HG03439 (cell line): ENCODE results near the gene CCDC107.
A peak's percentile ranks its signal among the peaks of the same experiment; 100 is the strongest.
"Not testable (repeated sequence)": the region's sequence is repeated elsewhere in the genome, so short reads cannot be mapped to it uniquely, and the experiment has no call there.

ENCODE experiments used
- ATAC-seq: cut with Tn5 transposase; IDR thresholded peaks from one replicate; pipeline ENCODE4 v1.9.1; 2021; ENCODE audit warnings: mild to moderate bottlenecking, moderate library complexity; ENCODE audit not compliant: unreplicated experiment

CCDC107 gene

GRCh38 chr9:35637427-35637955, 20.6 kb upstream of the CCDC107 start:
- ATAC-seq: not testable (repeated sequence)

DNA sequence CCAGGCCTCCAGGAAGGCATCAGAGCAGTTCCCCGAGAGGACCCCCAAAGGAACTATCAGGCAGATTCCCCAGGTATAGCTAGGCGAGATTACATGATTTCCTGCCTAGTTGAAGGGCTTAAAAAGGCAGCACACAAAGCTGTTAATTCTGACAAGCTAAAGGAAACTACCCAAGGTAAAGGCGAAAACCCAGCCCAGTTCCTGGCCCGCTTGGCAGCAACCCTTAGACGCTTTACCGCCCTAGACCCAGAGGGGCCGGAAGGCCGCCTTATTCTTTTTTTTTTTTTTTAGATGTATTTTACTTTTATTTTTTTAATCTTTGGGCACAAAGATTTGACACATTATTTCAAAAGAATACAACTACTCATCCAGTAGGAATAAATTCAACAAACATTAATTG, 19.3 kb upstream of the CCDC107 start:
- ATAC-seq: not testable (repeated sequence)

GRCh38 chr9:35639225-35639624, 18.9 kb upstream of the CCDC107 start:
- ATAC-seq: not testable (repeated sequence)

GRCh38 chr9:35639631-35640030, 18.5 kb upstream of the CCDC107 start:
- ATAC-seq: no peak

GRCh38 chr9:35640431-35640830, 17.7 kb upstream of the CCDC107 start:
- not testable (repeated sequence) for ATAC-seq

- ATAC-seq: not testable (repeated sequence)
These were observed 16.6 kb upstream of the CCDC107 start for GRCh38 chr9:35641478-35641877.

DNA sequence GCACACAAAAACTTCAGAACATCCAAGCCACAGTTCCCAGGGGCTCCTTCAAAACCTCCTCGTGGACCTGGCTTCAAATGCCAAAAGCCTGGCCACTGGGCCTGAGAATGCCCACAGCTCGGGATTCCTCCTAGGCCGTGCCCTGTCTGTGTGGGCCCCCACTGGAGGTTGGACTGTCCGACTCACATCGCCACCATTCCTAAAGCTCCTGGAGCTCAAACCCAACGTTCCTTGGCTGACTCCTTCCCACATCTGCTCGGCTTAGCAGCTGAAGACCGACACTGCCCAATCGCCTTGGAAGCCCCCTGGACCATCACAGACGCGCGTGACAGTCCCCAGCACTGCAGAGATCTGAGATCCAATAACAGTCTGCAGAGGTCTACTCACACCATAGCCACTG, 15.0 kb upstream of the CCDC107 start:
- no peak for ATAC-seq

GRCh38 chr9:35645736-35646135, 12.4 kb upstream of the CCDC107 start:
- ATAC-seq: not testable (repeated sequence)

- peak; percentile 12 for ATAC-seq
These were observed 11.9 kb upstream of the CCDC107 start for GRCh38 chr9:35646153-35646532.

DNA sequence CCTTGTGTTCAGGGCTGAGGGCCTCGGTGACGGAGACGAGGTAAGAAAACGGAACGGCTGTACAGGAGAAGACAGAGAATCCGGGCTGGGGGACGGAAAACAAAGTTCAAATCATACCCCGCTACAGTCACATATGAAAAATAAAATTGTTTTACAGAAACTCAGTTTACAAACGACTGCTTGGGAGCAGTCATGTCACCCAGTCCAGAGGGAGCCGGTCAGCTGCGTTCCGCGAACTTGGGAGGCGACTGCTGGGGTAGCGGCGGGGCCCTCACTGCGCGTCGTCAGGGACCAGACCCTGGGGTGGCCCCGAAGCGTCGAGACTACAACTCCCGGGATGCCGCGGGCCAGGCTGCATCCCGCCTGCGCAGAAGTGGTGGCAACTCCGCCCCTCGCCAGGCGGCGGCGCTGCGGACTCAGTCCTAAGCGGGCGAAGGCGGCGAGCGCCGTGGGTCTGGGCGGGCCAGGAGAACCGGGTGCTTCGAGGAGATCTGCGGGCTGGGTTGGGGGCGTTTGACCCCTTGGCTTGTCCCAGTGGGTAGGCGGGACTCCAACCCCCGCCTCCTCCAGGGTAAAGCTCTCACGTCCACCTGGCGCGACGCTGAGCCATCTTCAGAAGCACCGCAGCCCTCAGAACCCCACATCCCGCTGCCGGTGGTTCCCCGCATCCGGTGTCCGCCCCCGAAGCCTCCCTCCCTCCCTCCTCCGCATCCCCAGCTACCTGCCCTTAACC, 11.4 kb upstream of the CCDC107 start:
- ATAC-seq: peak; percentile 92

DNA sequence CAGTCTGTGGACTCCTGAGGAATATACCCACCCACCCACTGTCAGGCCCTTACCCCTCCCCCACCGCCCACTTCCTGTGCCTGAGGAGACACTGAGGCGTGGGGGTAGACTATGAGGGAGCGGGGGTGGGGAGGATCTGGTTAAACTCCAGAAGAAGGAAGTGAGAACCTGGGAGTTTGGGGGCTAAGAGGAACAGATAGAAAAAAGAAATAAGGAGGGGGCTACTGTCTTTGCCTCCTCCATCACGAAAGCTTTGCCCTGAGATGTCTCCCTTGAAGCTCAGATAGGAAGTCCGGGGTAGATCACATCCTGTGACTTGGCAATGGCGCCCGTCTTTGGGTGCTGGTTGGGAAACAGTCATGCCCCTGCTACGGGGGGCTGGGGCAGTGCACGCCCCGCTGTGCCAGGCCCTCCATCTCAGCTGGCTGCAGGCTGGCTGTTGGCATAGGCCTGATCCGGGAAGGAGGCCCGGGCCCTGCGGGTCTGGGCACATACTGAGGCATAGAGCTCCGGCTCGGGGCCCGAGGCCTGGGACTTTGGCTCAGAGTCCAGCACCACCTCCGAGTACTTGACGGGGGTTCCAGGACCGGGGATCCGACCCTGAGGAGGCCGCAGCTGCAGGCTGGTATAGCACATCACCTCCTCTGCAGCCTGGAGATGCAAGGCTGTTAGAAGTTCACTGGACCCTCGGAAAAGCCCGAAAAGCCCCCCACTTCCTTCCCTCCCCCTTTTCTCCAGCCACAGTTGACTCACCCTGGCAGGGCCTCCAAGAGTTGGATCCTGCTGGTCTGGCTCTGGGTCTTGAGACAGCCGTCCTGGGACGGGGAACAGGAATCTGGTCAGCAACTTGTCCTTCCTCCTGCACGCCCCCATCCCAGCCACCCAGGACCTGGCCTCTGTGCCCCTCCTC, 8.4 kb upstream of the CCDC107 start:
- no peak for ATAC-seq

DNA sequence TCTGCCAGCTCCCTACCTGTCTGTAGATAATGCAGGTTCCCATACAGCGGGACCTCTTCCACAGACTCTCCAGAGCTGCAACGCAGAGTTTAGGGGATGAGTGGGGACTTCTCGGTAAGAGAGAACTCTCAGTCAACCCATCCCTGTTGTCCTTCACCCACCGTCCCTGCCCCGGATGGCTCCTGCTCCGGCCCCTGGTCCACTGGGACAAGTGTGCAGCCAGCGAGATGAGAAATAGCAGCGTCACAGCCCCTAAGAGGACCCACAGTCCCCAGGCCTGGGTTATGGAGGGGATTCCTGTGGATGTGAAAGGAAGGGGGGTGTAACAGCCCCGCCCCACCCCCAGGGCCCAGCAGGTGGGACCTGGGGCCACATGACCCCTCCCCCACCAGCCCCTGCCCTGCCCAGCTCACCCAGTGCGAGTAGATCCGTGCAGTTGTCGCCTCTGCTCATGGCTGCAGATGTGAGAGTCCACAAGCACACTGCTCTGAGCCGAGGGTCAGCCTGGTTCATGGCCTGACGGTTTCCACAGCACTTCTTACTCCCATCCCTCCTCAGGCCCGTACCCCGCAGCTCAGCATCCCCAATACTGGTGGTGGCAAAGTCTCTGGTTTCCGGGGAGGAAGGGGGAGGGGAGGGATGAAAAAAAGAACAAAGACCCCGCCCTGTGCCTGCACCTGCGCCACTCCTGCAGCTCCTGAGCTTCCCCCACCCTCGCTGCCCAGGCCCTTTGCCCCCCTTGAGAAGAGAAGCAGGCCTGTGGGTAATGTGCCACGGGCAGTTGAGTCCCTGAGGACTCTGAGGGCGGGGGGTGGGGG, 7.5 kb upstream of the CCDC107 start, which contains the start of gene SIT1:
Gene SIT1, minus strand, starts transcription at position 591 of the 818 bp plus-strand sequence. Its CDS starts 78 bp downstream, at position 513.
- ATAC-seq: no peak

DNA sequence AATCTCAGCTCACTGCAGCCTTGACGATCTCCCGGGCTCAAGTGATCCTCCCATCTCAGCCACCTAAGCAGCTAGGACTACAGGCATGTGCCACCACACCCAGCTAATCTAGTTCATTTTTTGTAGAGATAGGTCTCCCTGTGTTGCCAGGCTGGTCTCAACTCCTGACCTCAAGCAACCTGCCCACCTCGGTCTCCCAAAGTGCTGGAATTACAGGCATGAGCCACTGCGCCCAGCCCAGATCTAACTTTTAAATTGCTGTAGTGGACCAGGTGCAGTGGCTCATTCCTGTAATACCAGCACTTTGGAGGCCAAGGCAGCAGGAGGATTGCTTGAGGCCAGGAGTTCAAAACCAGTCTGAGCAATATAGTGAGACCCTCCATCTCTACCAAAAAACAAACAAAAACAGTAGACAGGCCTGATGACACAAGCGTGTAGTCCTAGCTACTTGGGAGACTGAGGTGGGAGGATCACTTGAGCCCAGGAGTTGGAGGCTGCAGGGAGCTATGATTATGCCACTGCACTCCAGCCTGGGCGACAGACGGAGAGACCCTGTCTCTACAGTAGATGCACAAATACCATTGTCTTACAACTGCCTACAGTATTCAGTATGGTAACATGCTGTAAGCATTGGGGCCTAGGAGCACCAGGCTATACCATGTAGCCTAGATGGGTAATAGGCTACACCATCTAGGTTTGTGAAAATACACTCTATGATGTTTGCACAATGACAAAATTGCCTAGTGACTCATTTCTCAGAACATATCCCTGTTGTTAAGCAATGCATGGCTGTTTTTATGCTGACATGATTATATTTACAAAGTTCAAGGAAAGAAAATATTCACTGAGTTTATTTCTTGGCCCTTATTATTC, 5.9 kb upstream of the CCDC107 start:
- ATAC-seq: no peak

DNA sequence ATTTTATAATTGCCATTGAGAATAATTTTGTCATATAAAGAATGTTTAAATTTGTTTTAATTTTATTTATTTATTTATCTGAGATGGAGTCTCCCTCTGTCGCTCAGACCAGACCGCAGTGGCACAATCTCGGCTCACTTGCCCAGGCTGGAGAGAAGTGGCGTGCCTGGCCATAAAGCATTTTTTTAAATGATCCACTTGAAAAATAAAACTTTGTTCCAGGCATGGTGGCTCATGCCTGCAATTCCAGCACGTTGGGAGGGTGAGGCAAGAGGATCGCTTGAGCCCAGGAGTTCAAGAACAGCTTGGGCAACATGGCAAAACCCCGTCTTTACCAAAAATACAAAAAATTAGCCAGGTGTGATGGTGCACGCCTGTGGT, 5.3 kb upstream of the CCDC107 start:
- no peak for ATAC-seq

GRCh38 chr9:35653611-35654010, 4.5 kb upstream of the CCDC107 start:
- ATAC-seq: no peak

DNA sequence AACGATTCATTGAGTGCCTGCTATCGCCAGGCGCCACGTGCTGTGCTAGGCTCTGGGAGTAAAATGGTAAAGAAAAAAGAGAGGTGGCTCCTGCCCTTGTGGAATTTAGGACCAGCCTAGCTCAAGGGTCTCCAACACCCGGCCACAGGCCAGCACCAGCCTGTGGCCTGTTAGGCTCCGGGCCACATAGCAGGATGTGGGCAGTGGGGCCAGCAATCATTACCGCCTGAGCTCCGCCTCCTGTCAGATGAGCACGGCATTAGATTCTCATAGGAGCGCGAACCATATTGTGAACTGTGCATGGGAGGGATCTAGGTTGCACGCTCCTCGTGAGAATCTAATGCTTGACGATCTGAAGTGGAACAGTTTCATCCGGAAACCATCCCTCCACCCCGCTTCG, 1.7 kb upstream of the CCDC107 start:
- ATAC-seq: no peak

DNA sequence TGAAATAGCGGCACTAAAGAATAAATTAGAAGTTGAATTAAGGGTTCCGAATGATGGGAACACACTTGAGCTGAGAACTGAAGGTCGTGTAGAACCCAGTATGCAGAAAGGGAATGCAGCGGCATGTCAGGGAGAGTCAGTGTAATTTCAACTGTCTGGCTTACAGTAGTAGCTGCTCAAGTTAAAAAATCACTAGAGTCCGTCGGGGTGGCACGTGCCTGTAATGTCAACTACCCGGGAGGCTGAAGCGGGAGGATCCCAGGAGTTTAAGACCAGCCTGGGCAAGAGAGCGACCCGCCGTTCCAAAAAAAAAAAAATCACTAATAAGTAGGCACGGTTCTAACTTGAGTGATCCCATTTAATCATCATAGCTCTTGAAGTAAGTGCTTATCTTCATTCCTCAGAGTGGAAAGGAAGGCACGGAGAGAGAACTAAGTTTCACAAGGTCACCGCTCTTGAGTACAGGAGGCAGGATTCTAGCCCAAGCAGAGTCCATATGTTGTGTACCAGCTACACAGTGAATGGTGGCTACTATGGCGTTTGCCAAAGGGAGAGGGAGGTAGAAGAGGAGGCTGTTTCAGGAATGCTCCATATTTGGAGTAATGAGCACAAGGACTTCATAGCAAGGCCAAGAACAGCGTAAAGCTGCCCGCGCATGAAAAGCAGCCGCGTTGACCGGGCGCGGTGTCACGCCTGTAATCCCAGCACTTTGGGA, 1.1 kb upstream of the CCDC107 start:
- no peak for ATAC-seq

DNA sequence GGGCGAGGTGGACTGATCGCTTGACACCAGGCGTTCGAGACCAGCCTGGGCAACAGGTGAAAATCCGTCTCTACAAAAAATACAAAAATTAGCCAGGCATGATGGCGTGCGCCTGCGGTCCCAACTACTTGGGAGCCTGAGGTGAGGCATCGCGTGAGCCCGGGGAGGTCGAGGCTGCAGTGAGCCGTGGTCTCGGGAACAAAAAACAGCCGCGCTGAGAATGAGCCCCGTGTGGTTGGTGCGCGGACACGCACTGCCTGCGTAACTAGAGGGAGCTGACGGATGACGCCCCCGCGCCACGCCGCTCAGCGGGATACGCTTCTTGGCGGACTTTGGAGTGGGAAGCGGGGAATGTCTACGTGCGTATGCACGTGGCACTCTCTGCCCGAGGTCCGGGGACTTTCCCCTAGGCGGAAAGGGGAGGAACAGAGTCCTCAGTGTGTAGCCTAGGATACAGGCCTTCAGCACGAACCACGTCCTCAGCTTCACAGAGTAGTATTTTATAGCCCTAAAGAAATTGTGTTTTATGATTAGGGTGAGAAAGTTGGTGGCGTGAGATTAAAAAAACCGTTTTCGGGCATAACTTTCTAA, 451 bp upstream of the CCDC107 start, which contains the start of gene RMRP:
Gene RMRP, minus strand, starts transcription at position 474 of the 591 bp plus-strand sequence.
- ATAC-seq: peak; percentile 90

DNA sequence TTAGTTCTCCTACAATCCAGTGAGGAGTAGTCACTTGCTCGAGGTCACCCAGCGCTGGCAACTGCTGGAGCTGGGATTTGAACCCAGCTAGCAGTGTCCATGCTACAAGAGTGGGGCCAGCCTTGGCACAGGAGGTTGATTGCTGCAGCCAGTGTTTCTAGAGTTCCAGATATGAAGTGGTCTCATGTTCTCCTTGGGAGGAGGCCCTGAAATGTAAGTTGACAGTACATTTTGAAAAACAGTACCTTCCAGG, 802 bp downstream of the CCDC107 start:
- no peak for ATAC-seq
